ENCODE data around the gene ABR. TPM values are rescaled to one million over a fixed set of nuclear protein-coding genes. Genes with fewer than 3 reads are reported as not detected.
"Not testable (repeated sequence)": the region's sequence is repeated elsewhere in the genome, so short reads cannot be mapped to it uniquely, and the experiment has no call there.

The ABR gene
- total RNA-seq, 1 donor from 2014 or later = 92.7 TPM

GRCh38 chr17:1074886-1075605 lies 104.7 kb downstream of the ABR start:
- Histone ChIP-seq H3K4me1 (peaks cover 13% of the 10 kb centered on the region), H3K36me3 (no peaks in the 10 kb centered on the region), H2AFZ (replicated peaks) (no peak overlapping the region), H3K9me3 (ENCODE audit: low read depth) (no peaks in the 10 kb centered on the region), H3K4me3 (no peak overlapping the region), H3K9ac (no peak overlapping the region), H3K79me2 (ENCODE audit: low read depth) (no peaks in the 10 kb centered on the region), H3K4me2 (no peak overlapping the region), H3K27me3 (no peaks in the 10 kb centered on the region), H3F3A (ENCODE audit: low read depth) (no peaks in the 10 kb centered on the region), H4K20me1 (ENCODE audit: low read depth) (no peaks in the 10 kb centered on the region), H3K27ac (no peak overlapping the region)
- no peak overlapping the region for H3K27ac Mint-ChIP-seq
- DNase-seq (ENCODE audit: low spot score) = no peak
- TF ChIP-seq CTCF (IDR thresholded peaks at IDR 0.05) = no peak
- no peak for TF ChIP-seq EZH2 (IDR thresholded peaks at IDR 0.05)
- no peak for TF ChIP-seq EZH2phosphoT487 (IDR thresholded peaks at IDR 0.05)
- peaks cover 29% of the 10 kb centered on the region for H3K4me1 Mint-ChIP-seq
- peaks cover 8% of the 10 kb centered on the region for H3K36me3 Mint-ChIP-seq
- H3K27me3 Mint-ChIP-seq (ENCODE audit: insufficient read depth, low read depth) = peaks cover 11% of the 10 kb centered on the region
- no peak overlapping the region for H3K4me3 Mint-ChIP-seq
- no peaks in the 10 kb centered on the region for H3K9me3 Mint-ChIP-seq

GRCh38 chr17:1073963-1074625 lies 105.7 kb downstream of the ABR start:
- not testable (repeated sequence) for H3K27me3 Mint-ChIP-seq (ENCODE audit: insufficient read depth, low read depth); H3F3A ChIP-seq (ENCODE audit: low read depth); H3K27ac Mint-ChIP-seq; H3K79me2 ChIP-seq (ENCODE audit: low read depth); H2AFZ ChIP-seq (replicated peaks); DNase-seq (ENCODE audit: low spot score); H3K9ac ChIP-seq; H3K27me3 ChIP-seq; H4K20me1 ChIP-seq (ENCODE audit: low read depth); H3K9me3 Mint-ChIP-seq; H3K4me3 ChIP-seq; H3K36me3 ChIP-seq; H3K27ac ChIP-seq; H3K9me3 ChIP-seq (ENCODE audit: low read depth); H3K4me3 Mint-ChIP-seq; H3K36me3 Mint-ChIP-seq; H3K4me2 ChIP-seq
- peaks cover 22% of the 10 kb centered on the region for H3K4me1 Mint-ChIP-seq
- H3K4me1 ChIP-seq = peaks cover 11% of the 10 kb centered on the region

GRCh38 chr17:1073241-1073962 lies 106.4 kb downstream of the ABR start:
- Mint-ChIP-seq H3K4me3 (no peak overlapping the region), H3K27ac (no peak overlapping the region), H3K36me3 (peaks cover 9% of the 10 kb centered on the region), H3K4me1 (peaks cover 17% of the 10 kb centered on the region), H3K9me3 (no peaks in the 10 kb centered on the region), H3K27me3 (ENCODE audit: insufficient read depth, low read depth) (peaks cover 7% of the 10 kb centered on the region)
- H2AFZ ChIP-seq (replicated peaks) = no peak overlapping the region
- no peaks in the 10 kb centered on the region for H3F3A ChIP-seq (ENCODE audit: low read depth)
- no peak for DNase-seq (ENCODE audit: low spot score)
- no peaks in the 10 kb centered on the region for H3K79me2 ChIP-seq (ENCODE audit: low read depth)
- H3K36me3 ChIP-seq = no peaks in the 10 kb centered on the region
- no peaks in the 10 kb centered on the region for H4K20me1 ChIP-seq (ENCODE audit: low read depth)
- H3K4me1 ChIP-seq = peaks cover 4% of the 10 kb centered on the region
- H3K4me2 ChIP-seq = no peak overlapping the region
- no peak overlapping the region for H3K9ac ChIP-seq
- no peak overlapping the region for H3K27ac ChIP-seq
- H3K9me3 ChIP-seq (ENCODE audit: low read depth) = no peaks in the 10 kb centered on the region
- H3K4me3 ChIP-seq = no peak overlapping the region
- TF ChIP-seq EZH2phosphoT487 (IDR thresholded peaks at IDR 0.05) = no peak
- TF ChIP-seq EZH2 (IDR thresholded peaks at IDR 0.05) = no peak
- no peak for TF ChIP-seq CTCF (IDR thresholded peaks at IDR 0.05)
- no peaks in the 10 kb centered on the region for H3K27me3 ChIP-seq
